GM18951 (cell line): ENCODE results near the gene SNPH.
"Not testable (repeated sequence)": the region's sequence is repeated elsewhere in the genome, so short reads cannot be mapped to it uniquely, and the experiment has no call there.

Source experiments
- POLR2A ChIP-seq: IDR thresholded peaks from 4 replicates; pipeline ENCODE4 v1.6.1; 2011; ENCODE audit warnings: mild to moderate bottlenecking; ENCODE audit not compliant: insufficient read length, insufficient read depth; ENCODE audit errors: extremely low read depth
- in situ Hi-C: fragments of 300-500 bp; cut with MboI; formaldehyde crosslinking; loops from one replicate; pipeline ENCODE4 v1.12.0; 2022; ENCODE audit warnings: low sequenced_read_pairs, mixed read lengths, inconsistent platforms; ENCODE audit not compliant: unreplicated experiment

Gene SNPH

GRCh38 chr20:1242099-1242498 is 24.0 kb upstream of the SNPH start:
- no peak for TF ChIP-seq POLR2A
- in situ Hi-C loops: no loop called here

GRCh38 chr20:1242530-1242929 is 23.6 kb upstream of the SNPH start:
- in situ Hi-C loops: no loop called here
- TF ChIP-seq POLR2A: no peak

DNA sequence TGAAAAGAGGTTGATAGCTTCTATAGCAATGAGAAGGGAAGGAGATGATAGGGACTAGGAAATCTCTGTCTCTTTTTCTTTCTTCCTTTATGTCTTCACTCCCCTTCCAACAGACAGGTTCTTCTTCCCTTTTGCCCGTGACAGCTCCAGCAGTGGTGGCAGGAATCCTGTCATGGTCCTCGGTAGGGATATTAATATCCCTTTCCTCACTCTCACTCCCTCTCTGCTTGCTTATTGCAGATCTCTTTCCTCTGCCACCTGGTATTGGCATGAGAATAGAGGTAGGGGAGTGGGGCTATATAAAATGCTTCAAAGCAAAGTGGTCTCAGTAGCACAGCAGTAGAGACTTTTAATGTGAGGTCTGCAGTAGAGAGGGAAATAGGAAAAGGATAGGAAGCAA is 20.5 kb upstream of the SNPH start:
- in situ Hi-C loops: no loop called here
- no peak for TF ChIP-seq POLR2A

GRCh38 chr20:1247689-1248088 is 18.4 kb upstream of the SNPH start:
- TF ChIP-seq POLR2A: no peak
- in situ Hi-C loops: no loop called here

- in situ Hi-C loops: not testable (repeated sequence)
Measured at GRCh38 chr20:1250282-1250681, 15.8 kb upstream of the SNPH start.

DNA sequence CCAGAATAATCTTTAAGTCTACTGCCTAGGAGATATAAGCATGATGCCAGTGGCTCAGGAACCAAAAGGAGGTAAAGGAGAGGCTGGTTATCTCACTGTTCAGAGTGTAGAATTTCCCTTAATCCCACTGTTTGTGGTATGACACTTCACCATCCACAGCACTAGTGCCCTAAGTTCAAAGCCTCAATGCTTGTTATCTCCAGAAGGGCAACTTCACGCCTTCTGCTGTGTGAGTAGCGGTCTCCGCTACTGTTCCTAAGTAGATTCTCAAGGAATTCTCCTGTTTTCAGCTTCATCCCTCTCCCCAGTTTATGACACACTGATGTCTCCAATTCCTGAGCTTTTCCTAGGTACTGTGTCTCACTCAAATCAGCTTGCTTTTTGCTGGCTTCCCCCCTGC is 13.7 kb upstream of the SNPH start:
- in situ Hi-C loops: no loop called here
- TF ChIP-seq POLR2A: no peak

- in situ Hi-C loops: no loop called here
- TF ChIP-seq POLR2A: no peak
Measured at GRCh38 chr20:1254254-1254653, 11.8 kb upstream of the SNPH start.

DNA sequence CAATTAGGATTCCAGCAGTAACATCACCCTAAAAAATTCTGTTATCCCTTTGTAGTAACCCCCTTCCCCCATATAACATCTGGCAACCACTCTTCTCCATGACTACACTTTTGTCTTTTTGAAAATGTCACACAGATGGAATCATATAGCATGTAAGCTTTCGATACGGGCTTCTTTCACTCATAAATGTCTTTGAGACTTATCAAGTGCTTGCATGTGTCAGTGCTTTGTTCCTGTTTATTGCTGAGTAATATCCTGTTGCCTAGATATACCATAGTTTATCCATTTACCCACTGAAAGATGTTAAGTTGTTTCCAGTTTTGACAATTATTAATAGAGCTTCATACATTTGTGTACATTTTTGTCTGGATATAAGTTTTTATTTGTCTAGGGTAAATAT is 10.4 kb upstream of the SNPH start:
- TF ChIP-seq POLR2A: no peak
- in situ Hi-C loops: no loop called here

- in situ Hi-C loops: no loop called here
- TF ChIP-seq POLR2A: no peak
Measured at GRCh38 chr20:1263853-1264252, 2.2 kb upstream of the SNPH start.

- in situ Hi-C loops: no loop called here
- no peak for TF ChIP-seq POLR2A
Measured at GRCh38 chr20:1264727-1265126, 1.4 kb upstream of the SNPH start.

- in situ Hi-C loops: no loop called here
- TF ChIP-seq POLR2A: no peak
Measured at GRCh38 chr20:1265226-1265915, 723 bp upstream of the SNPH start.

DNA sequence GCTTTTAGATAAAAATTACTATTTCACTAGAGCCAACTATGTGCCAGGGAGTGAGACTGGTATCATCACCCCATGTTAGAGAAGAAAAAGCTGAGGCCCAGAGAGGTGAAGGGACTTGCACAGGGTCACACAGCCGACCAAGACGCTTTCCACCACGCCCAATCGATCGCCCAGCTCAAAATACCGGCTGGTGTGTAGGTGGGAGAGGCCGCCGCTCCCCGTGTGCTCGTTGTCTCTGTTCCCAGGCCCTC is 253 bp upstream of the SNPH start:
- TF ChIP-seq POLR2A: no peak
- in situ Hi-C loops: no loop called here

DNA sequence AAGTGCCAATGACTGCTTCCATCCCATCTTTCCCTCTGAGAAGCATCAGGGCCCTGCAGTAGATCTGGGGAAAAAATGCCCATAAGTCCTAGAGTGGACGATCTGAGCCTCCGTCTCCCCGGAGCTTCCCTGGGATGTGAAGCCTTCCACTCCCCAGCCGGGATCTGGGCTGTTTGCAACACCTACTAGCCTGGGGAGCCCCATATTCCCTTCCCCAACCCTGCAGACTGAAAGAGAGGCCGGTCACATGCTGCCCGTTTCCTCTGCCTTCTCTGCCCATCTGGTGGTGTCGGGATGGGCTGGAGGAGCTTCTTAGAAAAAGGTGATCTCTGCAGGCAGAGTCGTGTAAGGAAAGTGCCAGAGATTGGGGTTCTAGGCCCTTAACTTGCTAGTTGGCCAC is 1.1 kb downstream of the SNPH start:
- in situ Hi-C loops: no loop called here
- no peak for TF ChIP-seq POLR2A

- TF ChIP-seq POLR2A: no peak
- in situ Hi-C loops: no loop called here
Measured at GRCh38 chr20:1267809-1268374, 1.8 kb downstream of the SNPH start.

GRCh38 chr20:1269235-1269634 is 3.1 kb downstream of the SNPH start:
- in situ Hi-C loops: no loop called here
- no peak for TF ChIP-seq POLR2A
